ACC112 (cell line): ENCODE measurements around the gene SKA2.
A peak's percentile ranks its signal among the peaks of the same experiment; 100 is the strongest.

Source experiments
- H2AFZ ChIP-seq: fragments of 200-600 bp; sonication (generic); one replicate; pipeline ENCODE4 v1.6.0; 2017; ENCODE audit warnings: antibody characterized with exemption, low read length; ENCODE audit not compliant: unreplicated experiment
- H3K27ac ChIP-seq: fragments of 200-600 bp; sonication (generic); 2 replicates; pipeline ENCODE4 v1.5.1; 2014; ENCODE audit warnings: low read depth, mild to moderate bottlenecking, antibody characterized with exemption, low read length, moderate library complexity
- H3K27me3 ChIP-seq: fragments of 200-600 bp; sonication (generic); 2 replicates; pipeline ENCODE4 v1.6.1; 2014; ENCODE audit warnings: mild to moderate bottlenecking, antibody characterized with exemption, low read length, moderate library complexity, mixed read lengths; ENCODE audit not compliant: insufficient read depth
- H3K36me3 ChIP-seq: fragments of 200-600 bp; sonication (generic); 2 replicates; pipeline ENCODE4 v1.6.1; 2016; ENCODE audit warnings: mild to moderate bottlenecking, antibody characterized with exemption, low read length, moderate library complexity, mixed read lengths; ENCODE audit not compliant: insufficient read depth
- H3K4me1 ChIP-seq: fragments of 200-600 bp; sonication (generic); one replicate; pipeline ENCODE4 v1.6.1; 2016; ENCODE audit warnings: low read length, mixed read lengths; ENCODE audit not compliant: insufficient read depth, unreplicated experiment, control insufficient read depth
- H3K4me3 ChIP-seq: fragments of 200-600 bp; sonication (generic); 2 replicates; pipeline ENCODE4 v1.5.1; 2014; ENCODE audit warnings: mild to moderate bottlenecking, low read depth, low read length
- H3K79me2 ChIP-seq: fragments of 200-600 bp; sonication (generic); one replicate; pipeline ENCODE4 v1.6.0; 2016; ENCODE audit warnings: low read length; ENCODE audit not compliant: control insufficient read depth, unreplicated experiment, insufficient read depth

SKA2 gene

DNA sequence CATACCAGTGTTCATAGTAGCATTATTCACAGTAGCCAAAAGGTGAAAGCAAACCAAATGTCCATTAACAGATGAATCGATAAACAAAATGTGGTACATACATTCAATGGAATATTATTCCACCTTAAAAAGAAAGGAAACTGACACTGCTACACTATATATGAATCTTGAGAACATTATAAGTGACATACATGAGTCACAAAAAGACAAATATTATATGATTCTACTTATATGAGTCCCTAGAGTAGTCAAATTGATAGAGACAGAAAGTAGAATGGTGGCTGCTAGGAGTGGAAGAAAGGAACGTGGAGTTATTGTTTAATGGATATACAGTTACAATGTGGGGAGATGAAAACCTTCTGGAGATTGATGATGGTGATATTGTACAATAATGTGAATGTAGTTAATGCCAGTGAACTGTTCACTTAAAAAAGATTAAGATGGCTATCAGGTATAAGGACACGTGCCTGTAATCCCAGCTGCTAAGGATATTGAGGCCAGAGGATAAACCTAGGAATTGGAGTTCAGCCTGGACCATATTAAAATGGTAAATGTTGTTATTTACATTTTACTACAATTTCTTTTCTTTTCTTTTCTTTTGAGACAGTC lies 28.1 kb downstream of the SKA2 start:
- H3K36me3 ChIP-seq, result no peaks in the 10 kb centered on the region
- no peak overlapping the region for H3K4me3 ChIP-seq
- peaks cover 3% of the 10 kb centered on the region for H3K4me1 ChIP-seq
- no peaks in the 10 kb centered on the region for H3K27me3 ChIP-seq
- H2AFZ ChIP-seq, result no peak overlapping the region
- peaks cover 20% of the 10 kb centered on the region for H3K79me2 ChIP-seq
- no peak overlapping the region for H3K27ac ChIP-seq

DNA sequence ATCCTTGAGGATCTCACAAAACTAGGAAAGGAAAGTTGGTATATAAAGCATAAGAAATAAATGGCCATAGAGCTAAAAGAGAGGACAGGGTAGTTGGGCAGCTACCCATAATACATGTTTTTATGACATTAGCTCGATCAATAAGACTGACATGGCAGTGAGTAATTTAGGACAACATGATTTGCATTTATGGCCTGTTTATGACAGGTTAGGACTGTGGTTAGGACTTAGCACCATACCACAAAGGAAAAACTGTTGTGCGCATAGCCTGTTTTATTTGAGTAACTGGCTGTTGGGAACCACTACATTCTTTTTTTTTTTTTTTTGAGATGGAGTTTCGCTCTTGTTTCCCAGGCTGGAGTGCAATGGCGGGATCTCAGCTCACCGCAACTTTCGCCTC lies 30.3 kb downstream of the SKA2 start:
- H3K27ac ChIP-seq, result no peak overlapping the region
- no peaks in the 10 kb centered on the region for H3K4me1 ChIP-seq
- H2AFZ ChIP-seq, result no peak overlapping the region
- no peaks in the 10 kb centered on the region for H3K36me3 ChIP-seq
- no peak overlapping the region for H3K4me3 ChIP-seq
- H3K79me2 ChIP-seq, result peaks cover 17% of the 10 kb centered on the region
- H3K27me3 ChIP-seq, result no peaks in the 10 kb centered on the region

GRCh38 chr17:59121901-59122480 lies 33.0 kb downstream of the SKA2 start:
- H3K36me3 ChIP-seq, result no peaks in the 10 kb centered on the region; the same call in 1 of the 2 replicates
- peaks cover 17% of the 10 kb centered on the region for H3K79me2 ChIP-seq
- H3K27me3 ChIP-seq, result no peaks in the 10 kb centered on the region
- H2AFZ ChIP-seq, result no peak overlapping the region
- H3K4me1 ChIP-seq, result no peaks in the 10 kb centered on the region
- no peak overlapping the region for H3K4me3 ChIP-seq
- no peak overlapping the region for H3K27ac ChIP-seq

GRCh38 chr17:59115474-59115873 lies 39.5 kb downstream of the SKA2 start:
- Histone ChIP-seq H3K27me3 (no peaks in the 10 kb centered on the region), H3K36me3 (peaks cover 3% of the 10 kb centered on the region; the same call in 1 of the 2 replicates), H2AFZ (no peak overlapping the region), H3K79me2 (peaks cover 11% of the 10 kb centered on the region), H3K27ac (no peak overlapping the region), H3K4me3 (no peak overlapping the region), H3K4me1 (peaks cover 7% of the 10 kb centered on the region)

DNA sequence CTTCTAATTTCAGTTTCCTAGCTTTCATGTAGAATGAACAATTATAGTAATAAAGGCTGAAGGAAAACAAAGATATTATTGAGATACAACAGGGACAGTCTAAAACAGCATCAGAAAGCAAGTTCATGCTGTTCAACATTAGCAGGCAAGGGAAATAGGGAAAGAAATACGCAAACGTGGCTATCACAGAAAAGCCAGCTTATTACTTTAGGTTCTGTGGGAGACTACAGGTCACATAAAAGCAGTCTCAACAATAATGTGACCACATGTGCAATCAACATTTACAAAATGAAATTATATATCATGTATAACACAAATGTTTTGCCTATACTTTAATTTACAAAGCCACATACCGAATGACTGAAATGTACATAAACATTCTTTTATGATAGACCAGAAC lies 43.4 kb downstream of the SKA2 start:
- Histone ChIP-seq H3K36me3 (0 out of 2 replicates have a peak, but pooled peaks cover 3% of the 10 kb centered on the region), H2AFZ (no peak overlapping the region), H3K27ac (no peak overlapping the region), H3K4me3 (no peak overlapping the region), H3K4me1 (peaks cover 7% of the 10 kb centered on the region), H3K79me2 (peaks cover 14% of the 10 kb centered on the region), H3K27me3 (no peaks in the 10 kb centered on the region)

DNA sequence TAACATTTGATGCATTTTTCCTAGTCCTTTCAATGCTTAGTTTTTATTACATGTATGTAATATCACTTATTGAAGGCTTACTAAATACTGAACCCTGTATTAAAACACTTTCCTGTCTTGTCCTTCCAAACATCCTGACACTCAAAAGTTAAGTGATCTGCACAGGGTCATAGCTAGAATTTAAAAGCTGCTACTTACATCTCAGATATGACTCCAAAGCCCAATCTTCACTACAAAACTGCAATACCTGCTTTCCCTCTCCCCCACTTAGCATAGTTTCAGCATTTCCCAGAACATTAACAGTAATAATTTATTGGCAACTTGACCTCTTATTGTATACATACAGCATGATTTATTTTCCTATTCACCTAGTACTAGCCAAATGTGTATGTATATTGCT lies 44.0 kb downstream of the SKA2 start:
- peaks cover 15% of the 10 kb centered on the region for H3K79me2 ChIP-seq

GRCh38 chr17:59108400-59109102 lies 46.4 kb downstream of the SKA2 start:
- H3K4me3 ChIP-seq, result 0 out of 2 replicates have a peak overlapping the region, but pooled peaks have one; percentile 9

More for the DNA sequence above, 44.0 kb downstream of the SKA2 start:
- no peak overlapping the region for H2AFZ ChIP-seq
- H3K4me3 ChIP-seq, result no peak overlapping the region
- H3K27me3 ChIP-seq, result no peaks in the 10 kb centered on the region
- 0 out of 2 replicates have a peak, but pooled peaks cover 3% of the 10 kb centered on the region for H3K36me3 ChIP-seq
- no peak overlapping the region for H3K27ac ChIP-seq
- peaks cover 7% of the 10 kb centered on the region for H3K4me1 ChIP-seq

DNA sequence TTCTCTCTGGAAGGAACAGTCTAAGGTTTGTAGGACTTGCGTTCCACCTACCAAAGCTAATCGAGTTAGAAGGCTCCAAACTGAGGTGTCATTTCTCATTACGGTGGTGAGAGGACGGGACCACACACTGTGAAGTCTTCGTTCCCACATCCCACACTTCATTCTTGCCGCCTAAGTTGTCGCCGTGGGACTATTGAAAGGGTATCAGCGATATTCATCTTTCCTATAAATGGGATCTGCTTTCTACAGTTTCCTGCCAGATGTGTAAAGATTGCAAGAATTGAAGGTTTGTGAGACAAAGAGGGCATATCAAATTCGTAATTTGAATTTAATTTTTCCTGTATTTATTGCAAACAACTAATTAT lies 47.7 kb downstream of the SKA2 start:
- Histone ChIP-seq H3K4me1 (peaks cover 14% of the 10 kb centered on the region), H3K79me2 (peaks cover 41% of the 10 kb centered on the region), H3K27ac (peak overlapping the region; percentile 50)

More at GRCh38 chr17:59108400-59109102, 46.4 kb downstream of the SKA2 start:
- H3K27me3 ChIP-seq, result no peaks in the 10 kb centered on the region
- no peak overlapping the region for H2AFZ ChIP-seq
- no peak overlapping the region for H3K27ac ChIP-seq
- H3K4me1 ChIP-seq, result peaks cover 14% of the 10 kb centered on the region
- H3K36me3 ChIP-seq, result no peaks in the 10 kb centered on the region
- peaks cover 35% of the 10 kb centered on the region for H3K79me2 ChIP-seq

DNA sequence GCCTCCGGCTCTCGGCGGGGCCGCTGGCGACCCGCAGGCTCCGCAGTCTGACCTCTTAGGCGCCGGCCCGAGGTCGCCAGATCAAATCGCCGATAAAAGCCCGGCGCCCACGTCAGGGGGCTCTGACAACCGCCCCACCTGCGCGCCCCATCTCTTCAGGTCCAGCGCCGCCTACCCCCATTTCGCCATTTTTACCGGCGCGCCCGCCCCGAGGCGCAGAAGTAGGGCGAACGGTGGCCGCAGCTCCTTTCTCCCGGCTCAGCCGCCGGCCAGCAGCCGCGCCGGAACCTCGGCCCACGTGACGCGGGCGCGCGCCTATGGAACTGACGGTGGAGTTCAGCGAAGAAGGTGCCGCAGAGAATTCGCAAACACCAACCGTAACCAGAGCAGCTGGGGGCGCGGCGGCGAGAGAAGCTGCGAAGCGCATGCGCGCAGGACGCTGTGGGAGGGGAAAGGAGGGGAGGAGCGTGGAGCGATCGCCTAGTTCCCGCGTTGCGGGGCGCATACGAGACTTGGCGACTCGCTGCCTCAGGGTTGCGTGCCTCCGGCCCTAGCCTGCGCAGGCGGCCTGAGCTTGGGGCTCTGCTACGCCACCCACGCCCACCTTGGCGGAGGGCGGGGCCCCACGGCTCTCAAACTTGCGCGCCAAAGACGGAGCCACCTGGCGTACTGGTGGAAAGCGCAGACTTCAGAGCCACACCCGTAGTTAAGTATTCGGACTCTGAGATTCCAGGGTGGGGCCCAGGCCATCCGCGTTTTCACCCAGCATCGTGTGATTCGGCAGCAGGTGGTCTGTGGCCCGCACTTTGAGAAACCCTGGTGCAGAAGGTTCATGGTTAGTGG lies 48.3 kb downstream of the SKA2 start, which contains the start of gene TRIM37:
Gene TRIM37, minus strand, starts transcription at position 418 of the 843 bp plus-strand sequence. CDS start 419 bp downstream, outside the sequence.
- H3K79me2 ChIP-seq, result peaks cover 45% of the 10 kb centered on the region

More for the DNA sequence above, 47.7 kb downstream of the SKA2 start:
- Histone ChIP-seq H2AFZ (peak overlapping the region; percentile 69), H3K36me3 (no peaks in the 10 kb centered on the region), H3K4me3 (peak overlapping the region; percentile 90), H3K27me3 (no peaks in the 10 kb centered on the region)

DNA sequence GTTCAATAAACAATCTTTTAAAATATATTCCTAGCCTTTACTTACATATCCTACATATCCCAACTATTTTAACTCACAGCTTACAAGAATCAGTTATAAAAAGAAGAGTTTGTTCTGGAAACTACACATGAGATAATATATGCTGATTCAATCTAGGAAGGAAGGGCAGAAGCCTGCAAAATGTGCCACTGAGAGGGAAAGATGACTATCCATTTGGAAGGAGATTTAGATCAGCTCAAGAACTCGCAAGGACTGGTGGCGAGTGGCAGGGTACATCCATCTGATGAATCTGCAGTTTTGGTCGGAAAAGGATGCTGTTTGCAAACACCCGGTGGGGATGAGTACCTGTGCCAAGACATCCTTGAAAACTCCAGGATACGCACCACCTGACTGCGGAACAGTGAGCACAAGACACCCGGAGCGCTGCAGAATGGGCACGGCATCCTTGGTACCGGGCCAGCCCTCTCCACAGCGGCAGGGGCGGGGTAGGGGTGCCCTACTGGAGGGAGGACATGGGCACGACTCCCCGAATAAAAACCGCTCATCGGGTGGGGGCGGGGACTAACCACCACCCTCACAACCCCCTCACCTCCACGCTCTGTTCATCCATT lies 49.0 kb downstream of the SKA2 start:
- Histone ChIP-seq H3K4me3 (peak overlapping the region; percentile 90), H3K27me3 (no peaks in the 10 kb centered on the region), H3K27ac (peak overlapping the region; percentile 84), H3K4me1 (peaks cover 8% of the 10 kb centered on the region), H3K79me2 (peaks cover 46% of the 10 kb centered on the region), H3K36me3 (peaks cover 3% of the 10 kb centered on the region; the same call in 1 of the 2 replicates), H2AFZ (peak overlapping the region; percentile 32)

More for the DNA sequence above, 48.3 kb downstream of the SKA2 start, which contains the start of gene TRIM37:
- Histone ChIP-seq H3K4me1 (peaks cover 14% of the 10 kb centered on the region), H3K27ac (peak within 1 kb of the TSS; percentile 84), H3K36me3 (no peaks in the 10 kb centered on the region), H3K27me3 (no peaks in the 10 kb centered on the region), H2AFZ (peak within 1 kb of the TSS; percentile 69), H3K4me3 (peak within 1 kb of the TSS; percentile 90)
